ENCODE measurements around the gene GTF3A.

DNA sequence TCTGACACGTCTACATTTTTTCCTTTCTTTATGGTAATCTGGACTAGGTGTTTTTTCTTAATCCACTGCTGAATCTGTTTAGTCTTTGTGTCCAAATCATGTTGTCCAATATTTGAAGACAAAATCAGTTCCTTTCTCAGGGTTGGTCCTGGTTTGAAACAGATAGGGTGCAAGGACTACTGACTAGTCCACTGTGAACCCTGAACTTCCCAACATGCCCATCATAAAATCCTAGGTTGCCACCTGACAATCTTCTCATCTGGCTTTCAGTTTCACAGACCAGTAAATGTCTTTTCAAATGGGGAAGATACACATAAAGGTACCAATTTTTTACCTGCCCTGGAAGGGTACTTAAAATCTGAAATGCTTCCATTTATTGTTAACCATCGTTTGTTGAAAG lies 12.7 kb downstream of the GTF3A start:
- TF ChIP-seq ZNF423 (CRISPR knock-in tag; IDR thresholded peaks at IDR 0.05): no peak
- TF ChIP-seq CTCF (IDR thresholded peaks at IDR 0.05): no peak
- no peak for TF ChIP-seq NR3C1 (CRISPR knock-in tag; conservative IDR thresholded peaks at IDR 0.05; ENCODE audit: low read depth)
- no peak for TF ChIP-seq MYBL2 (CRISPR knock-in tag; IDR thresholded peaks at IDR 0.05)
- no peak for TF ChIP-seq JUN (CRISPR knock-in tag; IDR thresholded peaks at IDR 0.05)
- no peak for TF ChIP-seq SP1 (CRISPR knock-in tag; conservative IDR thresholded peaks at IDR 0.05)
- TF ChIP-seq IRF1 (CRISPR knock-in tag; IDR thresholded peaks at IDR 0.05): no peak
- TF ChIP-seq MAX (CRISPR knock-in tag; IDR thresholded peaks at IDR 0.05): no peak
- TF ChIP-seq, protein P1, sequence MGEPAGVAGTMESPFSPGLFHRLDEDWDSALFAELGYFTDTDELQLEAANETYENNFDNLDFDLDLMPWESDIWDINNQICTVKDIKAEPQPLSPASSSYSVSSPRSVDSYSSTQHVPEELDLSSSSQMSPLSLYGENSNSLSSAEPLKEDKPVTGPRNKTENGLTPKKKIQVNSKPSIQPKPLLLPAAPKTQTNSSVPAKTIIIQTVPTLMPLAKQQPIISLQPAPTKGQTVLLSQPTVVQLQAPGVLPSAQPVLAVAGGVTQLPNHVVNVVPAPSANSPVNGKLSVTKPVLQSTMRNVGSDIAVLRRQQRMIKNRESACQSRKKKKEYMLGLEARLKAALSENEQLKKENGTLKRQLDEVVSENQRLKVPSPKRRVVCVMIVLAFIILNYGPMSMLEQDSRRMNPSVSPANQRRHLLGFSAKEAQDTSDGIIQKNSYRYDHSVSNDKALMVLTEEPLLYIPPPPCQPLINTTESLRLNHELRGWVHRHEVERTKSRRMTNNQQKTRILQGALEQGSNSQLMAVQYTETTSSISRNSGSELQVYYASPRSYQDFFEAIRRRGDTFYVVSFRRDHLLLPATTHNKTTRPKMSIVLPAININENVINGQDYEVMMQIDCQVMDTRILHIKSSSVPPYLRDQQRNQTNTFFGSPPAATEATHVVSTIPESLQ (CRISPR knock-in tag; IDR thresholded peaks at IDR 0.05): no peak
- TF ChIP-seq FOXP1 (CRISPR knock-in tag; IDR thresholded peaks at IDR 0.05; ENCODE audit: borderline replicate concordance): no peak
- no peak for TF ChIP-seq SMAD3 (CRISPR knock-in tag; IDR thresholded peaks at IDR 0.05; ENCODE audit: borderline replicate concordance)

All from WTC11 (cell line).